Activated CD4-positive, alpha-beta T cell treated with anti-CD3 and anti-CD28 coated beads, Interleukin-2, amount 50 U/mL, for 16 hours (primary cell): ENCODE data around the gene GNAQ.
A peak's percentile ranks its signal among the peaks of the same experiment; 100 is the strongest.

Experiments used
- DNase-seq: peaks from one replicate; pipeline ENCODE4 v3.0.0-alpha.2; 2020

Gene GNAQ

GRCh38 chr9:77935974-77936373 is 95.6 kb downstream of the GNAQ start:
- DNase-seq = no peak

- no peak for DNase-seq
These were observed 96.4 kb downstream of the GNAQ start for GRCh38 chr9:77935211-77935610.

DNA sequence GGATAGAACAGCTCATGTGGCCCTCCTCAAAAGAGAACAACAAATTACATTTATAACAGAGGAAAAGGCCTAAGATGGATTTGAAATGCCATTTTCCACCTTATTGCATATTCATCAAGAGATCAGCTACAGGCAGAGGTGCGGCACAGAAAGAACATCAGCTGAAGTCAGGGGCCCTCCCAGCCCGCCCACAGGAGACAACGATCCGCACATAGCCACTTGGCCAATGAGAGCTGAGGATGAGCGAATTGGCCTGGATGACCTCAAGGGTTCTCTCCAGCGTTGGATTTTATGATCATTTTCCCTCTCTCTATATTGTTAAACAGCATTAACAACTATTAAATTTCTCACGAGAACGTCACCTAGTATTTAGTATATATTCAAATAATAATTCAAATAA is 97.6 kb downstream of the GNAQ start:
- DNase-seq = no peak

DNA sequence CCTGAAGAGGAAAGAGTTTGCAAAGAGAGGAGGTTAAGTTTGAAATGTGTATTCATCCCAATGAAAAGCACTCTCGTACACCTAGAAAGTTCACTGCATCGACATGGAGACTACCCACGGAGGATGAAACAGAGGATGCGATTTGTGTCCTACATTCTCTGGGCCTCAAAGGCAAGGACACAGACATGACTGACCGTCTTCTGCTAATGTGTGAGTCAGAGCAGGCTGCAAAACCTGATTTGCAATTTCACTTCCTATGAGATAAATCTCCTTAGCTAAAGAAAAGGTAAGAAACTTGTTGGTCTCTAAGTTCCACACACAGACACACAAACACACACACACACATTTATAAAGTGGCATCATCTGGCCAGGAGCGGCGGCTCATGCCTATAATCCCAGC is 98.6 kb downstream of the GNAQ start:
- DNase-seq = no peak

DNA sequence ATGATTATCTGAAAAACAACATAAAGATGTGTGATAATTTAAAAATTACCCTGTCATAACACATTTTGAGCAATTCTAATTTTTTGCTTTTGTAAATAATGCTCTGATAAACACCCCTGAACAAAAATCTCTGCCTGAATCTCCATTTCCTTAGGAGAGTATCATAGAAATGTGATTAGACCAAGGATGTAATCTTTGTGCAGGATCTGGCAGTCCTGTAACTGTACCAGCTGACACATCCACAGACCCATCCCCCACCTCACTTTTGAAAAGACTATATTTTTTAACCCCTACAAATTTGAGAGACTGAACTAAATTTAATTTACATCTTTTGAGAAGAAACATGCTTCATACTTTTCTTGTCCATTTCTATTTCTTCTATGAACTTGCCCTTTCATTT is 101.7 kb downstream of the GNAQ start:
- no peak for DNase-seq

- no peak for DNase-seq
These were observed 104.3 kb downstream of the GNAQ start for GRCh38 chr9:77927265-77927664.

- DNase-seq = no peak
These were observed 105.2 kb downstream of the GNAQ start for GRCh38 chr9:77926371-77926878.

DNA sequence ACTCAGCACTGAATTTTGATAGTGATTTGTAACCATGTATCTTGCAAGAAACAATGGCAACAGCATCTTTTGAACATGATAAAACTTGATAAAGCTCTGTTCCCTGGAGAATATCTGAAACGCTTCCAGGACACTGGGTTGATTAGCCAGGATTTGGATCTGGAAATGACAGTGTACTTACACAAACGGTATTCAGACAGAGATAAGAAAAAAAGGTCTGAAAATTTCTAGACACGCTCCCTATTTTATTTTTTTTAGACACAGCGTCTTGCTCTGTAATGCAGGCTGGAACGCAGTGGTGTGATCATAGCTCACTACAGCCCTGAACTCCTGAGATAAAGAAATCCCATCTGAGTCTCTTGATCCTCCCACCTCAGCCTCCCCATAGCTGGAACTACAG is 109.0 kb downstream of the GNAQ start:
- DNase-seq = no peak

- no peak for DNase-seq
These were observed 113.8 kb downstream of the GNAQ start for GRCh38 chr9:77917800-77918199.

GRCh38 chr9:77916820-77917219 is 114.8 kb downstream of the GNAQ start:
- DNase-seq = no peak

- peak; percentile 26 for DNase-seq
These were observed 115.2 kb downstream of the GNAQ start for GRCh38 chr9:77916410-77916819.

DNA sequence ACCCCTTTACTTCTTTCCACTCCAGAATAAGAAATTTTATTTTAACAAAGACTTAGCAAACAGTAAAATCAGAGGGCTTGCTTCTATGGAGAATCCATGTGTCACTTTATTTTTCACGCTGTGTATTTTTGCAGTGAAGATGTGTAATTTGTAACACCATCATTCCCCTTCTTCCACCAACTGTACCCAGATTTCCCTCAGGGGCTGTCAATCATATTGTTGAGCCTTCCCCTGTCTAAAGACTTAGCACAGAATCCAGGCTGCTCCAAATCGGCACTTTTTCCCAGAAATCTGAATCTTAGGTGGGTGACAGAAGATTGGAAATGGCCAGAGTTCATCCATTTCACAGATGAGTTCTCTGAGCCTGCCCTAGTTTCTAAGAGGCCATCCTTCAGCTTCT is 115.9 kb downstream of the GNAQ start:
- no peak for DNase-seq

DNA sequence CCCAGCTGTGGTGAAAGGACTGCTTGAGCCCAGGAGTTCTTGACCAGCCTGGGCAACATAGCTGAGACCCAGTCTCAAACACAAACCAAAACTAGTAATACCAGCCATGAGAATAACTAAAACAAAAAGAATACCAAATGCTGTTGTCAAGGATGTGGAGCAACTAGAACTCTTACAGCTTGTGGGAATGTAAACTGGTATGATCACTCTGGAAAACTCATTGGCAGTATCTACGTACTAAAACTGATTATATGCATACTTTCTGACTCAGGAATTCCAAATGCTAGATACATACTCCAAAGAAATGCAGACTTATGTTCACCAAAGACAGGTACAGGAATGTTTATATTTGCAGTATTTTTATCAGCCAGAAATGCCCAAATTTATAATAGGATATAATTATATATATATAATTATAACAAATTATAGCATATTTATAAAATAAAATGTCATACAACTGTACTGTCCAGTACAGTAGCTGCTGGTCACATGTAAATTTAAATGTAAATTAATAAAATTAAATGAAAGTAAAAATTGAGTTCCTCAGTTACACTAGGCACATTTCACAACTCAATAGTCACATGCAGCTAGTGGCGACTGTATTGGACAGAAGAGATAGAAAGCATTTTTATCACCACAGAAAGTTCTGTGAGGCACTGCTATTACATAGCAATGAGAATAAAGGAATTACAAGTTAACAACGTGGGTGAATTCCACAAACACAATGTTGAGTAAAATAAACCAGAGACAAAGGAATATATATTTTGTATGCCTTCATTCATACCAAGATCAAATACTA is 118.5 kb downstream of the GNAQ start:
- DNase-seq = no peak

- no peak for DNase-seq
These were observed 119.7 kb downstream of the GNAQ start for GRCh38 chr9:77911928-77912327.

- DNase-seq = no peak
These were observed 121.4 kb downstream of the GNAQ start for GRCh38 chr9:77910194-77910621.

DNA sequence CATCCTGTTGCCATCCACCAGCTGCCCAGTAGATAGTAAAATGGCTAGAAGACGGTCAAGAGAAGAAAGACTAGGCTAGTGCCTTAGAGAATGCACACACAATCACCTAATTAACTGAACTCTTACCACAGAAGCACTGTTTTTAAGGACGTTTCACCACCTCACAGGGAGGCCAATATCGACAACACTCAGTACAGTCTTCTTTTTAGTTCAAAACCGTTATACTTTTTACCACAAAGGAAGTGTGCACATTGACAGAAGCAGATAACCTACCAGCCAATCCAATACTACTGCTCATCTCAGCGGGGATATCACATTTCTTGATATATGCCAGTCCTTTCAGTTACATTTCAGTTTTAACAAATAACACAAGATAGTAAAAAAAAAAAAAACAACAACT is 122.3 kb downstream of the GNAQ start:
- peak; percentile 74 for DNase-seq

GRCh38 chr9:77908293-77908692 is 123.3 kb downstream of the GNAQ start:
- DNase-seq = no peak

DNA sequence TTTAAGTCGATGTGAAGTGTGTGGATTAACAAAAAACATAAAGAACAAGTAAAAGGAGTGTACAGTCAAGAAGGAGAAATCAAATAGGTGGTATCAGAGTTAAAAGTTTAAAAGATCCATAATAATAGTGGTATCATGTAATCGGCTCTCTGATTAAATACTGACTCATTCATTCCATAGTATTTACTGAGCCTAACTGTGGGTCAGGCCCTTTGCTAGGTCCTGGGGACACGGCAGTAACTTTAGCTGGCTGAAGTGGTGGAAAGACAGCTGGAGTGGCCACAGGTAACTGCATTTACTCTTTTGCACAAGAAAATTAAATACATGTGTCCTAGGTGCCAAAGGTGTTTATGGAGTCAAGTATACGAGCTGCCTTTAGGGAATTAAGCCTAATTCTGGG is 124.0 kb downstream of the GNAQ start:
- no peak for DNase-seq

- no peak for DNase-seq
These were observed 124.6 kb downstream of the GNAQ start for GRCh38 chr9:77906991-77907390.

DNA sequence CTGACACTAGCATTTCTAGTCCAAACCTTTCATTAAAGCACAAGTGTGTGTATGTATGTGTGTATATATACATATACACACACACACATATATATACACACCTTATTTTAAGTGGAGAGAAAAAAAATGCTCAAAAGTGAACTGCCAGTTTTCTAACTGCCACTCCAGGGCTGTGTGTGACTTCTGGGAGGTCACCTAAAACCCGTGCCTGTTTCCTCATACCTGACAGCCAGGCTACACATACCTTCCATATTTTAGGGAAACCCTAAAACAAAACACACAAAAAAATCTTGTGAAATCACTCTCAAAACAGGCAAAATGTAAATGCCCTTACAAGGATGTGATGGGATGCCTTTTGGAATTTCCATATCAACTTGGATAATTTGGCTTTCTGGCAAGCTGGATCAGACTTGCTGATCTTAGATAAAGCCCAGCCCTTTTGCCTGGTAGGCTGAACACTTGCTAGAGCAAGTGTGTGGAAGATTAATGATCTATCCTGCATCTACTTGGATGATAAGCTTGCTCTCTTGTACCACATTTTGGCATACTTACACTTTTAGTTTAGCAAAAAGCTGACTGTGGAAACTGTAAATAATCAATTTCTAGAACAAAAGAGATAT is 127.8 kb downstream of the GNAQ start:
- DNase-seq = no peak

- no peak for DNase-seq
These were observed 129.8 kb downstream of the GNAQ start for GRCh38 chr9:77901771-77902170.

GRCh38 chr9:77901018-77901417 is 130.6 kb downstream of the GNAQ start:
- DNase-seq = no peak

GRCh38 chr9:77899679-77900354 is 131.8 kb downstream of the GNAQ start:
- peak; percentile 37 for DNase-seq

GRCh38 chr9:77898864-77899263 is 132.7 kb downstream of the GNAQ start:
- no peak for DNase-seq
